ENCODE measurements around the gene SNAI3.

GRCh38 chr16:88700322-88700635, 14.0 kb upstream of the SNAI3 start:
- TF ChIP-seq CTCF (IDR thresholded peaks at IDR 0.05; ENCODE audit: low read depth, low read length, poor library complexity, severe bottlenecking) (no peak), EZH2phosphoT487 (IDR thresholded peaks at IDR 0.05; ENCODE audit: borderline replicate concordance, low read length) (no peak)

Measured in DOHH2 (cell line).